Hematopoietic multipotent progenitor cell treated with erythropoietin and hydrocortisone succinate and interleukin-3 and kit ligand, for 17 days (in vitro differentiated cells): ENCODE measurements around the gene CNOT10.
"Not testable (repeated sequence)": the region's sequence is repeated elsewhere in the genome, so short reads cannot be mapped to it uniquely, and the experiment has no call there.

ENCODE experiments used
- DNase-seq: peaks from one replicate; pipeline ENCODE4 v3.0.0-alpha.2; 2015; ENCODE audit warnings: low spot score

CNOT10 gene

DNA sequence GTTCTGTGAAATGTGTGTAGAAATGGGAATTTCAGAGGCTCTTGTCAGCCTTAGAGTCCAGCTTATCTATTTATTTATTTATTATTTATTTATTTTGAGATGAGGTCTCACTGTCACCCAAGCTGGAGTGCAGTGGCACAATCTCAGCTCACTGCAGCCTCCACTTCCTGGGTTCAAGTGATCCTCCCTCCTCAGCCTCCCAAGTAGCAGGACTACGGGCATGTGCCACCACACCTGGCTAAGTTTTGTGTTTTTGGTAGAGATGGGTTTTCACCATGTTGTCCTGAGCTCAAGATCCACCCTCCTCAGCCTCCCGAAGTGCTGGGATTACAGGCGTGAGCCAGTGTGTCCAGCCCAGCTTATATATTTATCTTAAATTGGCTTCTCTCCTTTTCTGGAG lies 11.5 kb downstream of the CNOT10 start:
- no peak for DNase-seq

DNA sequence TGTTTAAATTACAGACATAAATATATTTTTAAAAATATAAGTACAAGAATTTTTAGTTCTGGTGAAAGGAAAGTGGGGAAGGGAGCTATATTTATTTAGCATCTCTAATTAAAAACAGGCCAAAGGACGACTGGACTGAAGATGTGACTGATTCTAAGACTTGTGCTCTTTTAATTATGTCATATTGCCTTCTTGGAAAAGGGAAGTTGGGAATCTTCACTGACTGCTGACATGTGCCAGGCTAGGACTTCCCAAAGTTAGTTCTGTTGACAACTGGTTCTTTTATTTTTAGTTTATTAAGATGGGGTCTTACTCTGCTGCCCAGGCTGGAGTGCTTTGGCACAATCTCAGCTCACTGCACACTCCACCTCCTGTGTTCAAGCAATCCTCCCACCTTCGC lies 13.5 kb downstream of the CNOT10 start:
- no peak for DNase-seq

DNA sequence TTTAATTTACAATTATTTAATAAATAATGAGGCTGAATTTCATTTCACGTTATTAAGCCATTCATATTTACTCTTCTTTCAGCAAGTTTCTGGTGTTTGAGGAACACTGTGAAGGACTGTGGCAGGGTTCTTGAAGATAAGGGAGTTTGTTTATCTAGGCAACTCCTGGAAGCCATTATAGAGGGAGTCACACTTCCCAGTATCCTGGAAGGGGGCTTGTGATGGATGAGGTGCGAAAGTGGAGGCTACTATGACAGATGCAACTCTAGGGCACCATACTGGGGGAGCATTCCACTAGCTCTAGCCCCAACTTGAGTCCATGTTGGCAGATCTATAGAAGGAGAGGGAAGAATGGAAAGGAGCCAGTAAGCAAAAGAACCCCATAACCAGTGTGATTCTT lies 14.4 kb downstream of the CNOT10 start:
- DNase-seq = no peak

DNA sequence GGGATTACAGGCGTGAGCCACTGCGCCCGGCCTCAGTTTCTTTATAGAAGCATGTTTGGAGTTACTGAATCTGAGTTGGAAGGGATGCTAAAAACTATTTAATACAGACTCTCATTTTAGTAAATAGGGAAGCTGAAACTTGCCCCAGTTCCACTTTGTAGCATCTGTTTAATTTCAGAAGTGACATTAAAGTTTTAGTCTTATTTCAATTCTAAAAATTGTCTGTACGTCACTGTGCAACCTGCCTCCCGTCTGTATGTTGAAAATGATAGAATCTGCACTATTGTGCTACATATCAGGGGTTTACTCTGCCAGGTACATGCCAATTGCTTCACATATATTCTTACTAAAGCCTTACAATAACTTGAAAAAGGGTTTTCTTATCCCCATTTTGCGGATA lies 15.3 kb downstream of the CNOT10 start:
- no peak for DNase-seq

DNA sequence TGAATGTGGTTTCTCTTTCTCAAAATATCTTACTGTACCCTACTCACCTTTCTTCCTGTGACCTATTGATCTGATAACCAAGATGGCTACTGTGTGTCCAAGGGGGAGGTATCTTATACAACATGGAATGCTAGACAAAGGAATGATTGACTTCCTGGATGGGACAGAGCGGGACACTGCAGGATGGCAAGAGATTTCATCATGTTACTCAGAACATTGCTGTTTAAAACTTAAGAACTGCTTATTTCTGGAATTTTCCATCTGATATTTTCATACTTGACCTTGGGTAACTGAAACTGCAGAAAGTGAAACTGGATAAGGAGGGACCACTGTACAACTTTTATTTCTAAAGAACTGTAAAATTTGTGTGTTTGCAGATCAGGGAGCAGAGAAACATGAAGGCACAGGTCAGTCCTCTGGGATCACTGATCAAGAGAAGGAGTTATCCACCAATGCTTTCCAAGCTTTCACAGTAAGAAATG lies 18.5 kb downstream of the CNOT10 start:
- no peak for DNase-seq

DNA sequence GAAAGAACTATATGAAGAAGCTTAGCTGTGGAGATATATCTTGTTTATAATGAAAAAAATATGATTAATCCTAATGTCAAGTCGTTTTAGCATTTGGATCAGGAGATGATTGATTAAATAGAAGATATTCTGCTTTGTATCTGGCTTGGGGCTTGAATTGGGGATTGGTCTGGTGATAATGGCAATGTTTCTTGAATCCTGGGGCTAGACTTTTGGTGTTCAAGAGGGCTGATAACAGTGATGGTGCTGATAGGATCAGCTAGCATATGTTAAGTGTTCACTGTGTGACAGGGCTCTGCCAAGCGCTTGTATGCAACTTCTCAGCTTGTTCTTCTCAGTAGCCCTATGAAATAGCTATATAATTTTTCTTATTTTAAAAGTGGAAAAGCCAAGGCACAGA lies 20.2 kb downstream of the CNOT10 start:
- DNase-seq = no peak

DNA sequence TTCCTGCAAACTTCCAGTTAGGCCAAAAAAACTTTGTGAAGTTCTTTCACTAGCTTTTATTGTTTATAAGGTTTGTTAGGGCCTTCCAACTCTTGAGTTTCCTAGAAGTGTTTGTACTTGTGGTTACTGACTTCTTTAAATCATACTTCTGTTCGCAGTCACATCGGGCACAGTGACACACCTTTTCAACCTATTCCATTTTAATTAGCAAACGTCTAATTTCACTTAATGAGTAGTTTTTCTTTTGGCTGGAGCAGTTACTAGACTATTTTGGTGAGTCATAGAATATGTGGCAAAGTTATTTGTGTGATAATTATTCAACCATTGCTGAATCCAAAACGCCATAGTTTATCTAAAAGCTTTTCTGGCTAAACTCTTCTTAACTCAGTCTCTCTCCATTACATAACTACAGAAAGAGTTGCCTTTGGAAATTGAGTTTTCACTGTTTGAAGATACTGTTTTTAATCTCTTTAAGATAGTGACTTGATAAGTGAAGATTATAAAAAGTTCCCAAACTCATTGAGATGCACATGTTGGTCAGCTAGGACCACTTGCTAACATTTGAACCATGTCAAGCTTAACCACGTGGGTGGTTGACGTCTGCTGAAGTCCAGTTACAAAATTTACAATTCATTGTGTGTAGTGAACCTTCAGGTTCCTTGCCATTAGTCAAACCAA lies 21.5 kb downstream of the CNOT10 start:
- no peak for DNase-seq

DNA sequence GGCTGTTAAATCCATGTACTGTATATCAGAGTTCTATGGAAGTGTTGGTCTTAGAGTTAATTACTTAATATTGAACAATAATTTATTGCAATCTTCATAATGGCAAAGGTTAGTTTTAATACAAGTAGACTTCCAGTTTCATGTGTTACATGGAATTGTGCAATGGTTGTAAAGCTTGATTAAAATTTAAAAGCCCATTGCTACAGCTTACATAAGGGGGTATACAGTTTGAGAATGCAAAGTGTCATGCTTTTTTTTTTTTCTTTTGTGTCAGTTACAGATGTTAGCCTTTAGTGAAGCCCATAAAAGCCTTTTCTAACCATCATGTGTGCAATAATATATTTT lies 22.0 kb downstream of the CNOT10 start:
- no peak for DNase-seq

DNA sequence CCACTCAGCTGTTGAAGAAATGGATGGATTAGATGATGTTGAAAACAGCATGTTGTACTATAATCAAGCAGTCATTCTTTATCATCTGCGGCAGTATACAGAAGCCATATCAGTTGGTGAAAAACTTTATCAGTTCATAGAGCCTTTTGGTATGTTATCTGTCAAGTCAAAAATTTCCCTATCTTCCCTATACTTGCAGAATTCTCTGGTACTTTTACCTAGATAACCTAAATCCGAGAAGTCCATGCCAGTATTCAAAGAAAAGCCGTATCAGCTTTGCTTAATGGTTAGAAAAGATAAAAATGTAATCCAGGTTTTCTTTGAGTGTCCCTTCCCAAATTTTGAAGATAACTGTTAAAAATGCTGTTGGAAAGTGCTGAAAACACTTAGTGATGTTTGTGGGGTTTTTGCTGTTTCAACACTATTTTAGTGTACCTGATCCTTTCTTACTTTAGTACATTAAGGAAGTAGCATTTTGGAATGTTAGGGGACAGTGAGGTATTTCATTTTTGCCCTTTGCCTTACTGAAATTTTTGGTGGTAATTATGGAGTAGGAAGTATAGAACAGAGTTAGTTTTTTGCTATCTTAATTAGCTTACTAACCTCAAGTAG lies 23.8 kb downstream of the CNOT10 start:
- DNase-seq = no peak

DNA sequence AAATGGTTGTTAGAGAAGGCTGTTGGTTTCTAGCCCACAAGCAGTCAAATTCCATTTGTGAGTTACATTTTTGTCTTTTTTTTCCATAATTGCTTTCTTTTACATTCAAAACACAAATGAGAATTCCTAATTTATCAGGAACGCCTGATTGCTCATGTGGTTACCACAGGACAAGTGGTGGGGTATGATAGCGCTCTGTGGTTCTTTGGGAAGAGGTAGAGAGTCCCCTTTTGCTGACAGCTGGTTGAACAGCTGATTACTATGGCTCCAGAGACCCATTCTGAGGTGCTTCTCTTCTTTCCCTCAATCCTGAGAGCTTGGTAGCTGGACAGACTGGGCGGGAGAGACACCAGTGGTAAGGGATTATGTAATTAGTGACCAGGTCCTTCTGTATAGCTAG lies 24.4 kb downstream of the CNOT10 start:
- DNase-seq = no peak

DNA sequence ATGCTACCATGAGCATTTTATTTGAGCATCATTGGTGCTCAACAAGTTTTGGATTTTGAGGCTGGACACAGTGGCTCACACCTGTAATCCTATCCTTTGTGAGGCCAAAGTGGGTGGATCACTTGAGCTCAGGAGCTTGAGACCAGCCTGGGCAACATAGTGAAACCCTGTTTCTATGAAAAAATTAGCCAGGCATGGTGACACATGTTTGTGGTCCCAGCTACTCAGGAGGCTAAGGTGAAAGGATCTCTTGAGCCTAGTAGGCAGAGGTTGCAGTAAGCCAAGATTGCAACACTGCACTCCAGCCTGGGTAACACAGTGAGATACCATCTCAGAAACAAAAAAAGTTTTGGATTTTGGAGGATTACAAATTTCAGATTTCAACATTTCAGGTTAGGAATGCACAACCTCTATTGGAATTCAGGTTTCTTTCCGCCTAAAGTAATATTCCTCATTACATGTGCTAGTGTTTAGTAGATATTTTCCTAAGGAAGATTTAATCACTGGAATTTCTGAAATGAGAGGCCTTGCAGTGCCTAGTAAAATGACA lies 27.6 kb downstream of the CNOT10 start:
- no peak for DNase-seq

DNA sequence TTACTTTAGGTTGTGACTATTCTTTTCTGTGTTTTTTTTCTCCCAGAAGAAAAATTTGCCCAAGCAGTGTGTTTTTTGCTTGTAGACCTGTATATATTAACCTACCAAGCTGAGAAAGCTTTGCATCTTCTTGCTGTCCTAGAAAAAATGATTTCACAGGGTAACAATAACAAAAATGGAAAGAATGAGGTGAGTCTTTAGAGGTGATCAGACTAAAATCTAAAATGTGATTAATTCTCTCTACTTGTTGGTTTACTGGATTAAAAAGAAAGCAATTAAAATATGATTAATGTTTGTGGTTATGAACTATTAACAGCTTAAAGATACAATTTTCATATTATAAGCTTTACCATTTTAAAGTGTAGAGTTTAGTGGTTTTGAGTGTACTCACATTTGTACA lies 28.2 kb downstream of the CNOT10 start:
- no peak for DNase-seq

DNA sequence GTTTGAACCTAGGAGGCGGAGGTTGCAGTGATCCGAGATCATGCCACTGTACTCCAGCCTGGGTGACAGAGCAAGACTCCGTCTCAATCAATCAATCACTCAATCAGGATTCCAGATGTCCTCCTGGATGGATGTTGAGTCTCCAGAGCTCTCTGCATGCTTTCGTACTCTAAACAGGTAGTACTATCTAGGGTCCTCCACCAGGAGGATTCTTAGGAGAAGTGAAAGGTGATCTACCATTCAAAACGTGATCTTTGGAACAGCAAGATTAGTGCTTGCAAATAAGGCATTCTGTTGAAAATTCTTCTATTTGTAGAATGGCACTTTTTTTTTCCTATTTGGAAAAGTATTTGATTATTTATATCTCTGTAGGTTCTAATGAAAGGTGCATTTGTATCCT lies 34.3 kb downstream of the CNOT10 start:
- DNase-seq = no peak

DNA sequence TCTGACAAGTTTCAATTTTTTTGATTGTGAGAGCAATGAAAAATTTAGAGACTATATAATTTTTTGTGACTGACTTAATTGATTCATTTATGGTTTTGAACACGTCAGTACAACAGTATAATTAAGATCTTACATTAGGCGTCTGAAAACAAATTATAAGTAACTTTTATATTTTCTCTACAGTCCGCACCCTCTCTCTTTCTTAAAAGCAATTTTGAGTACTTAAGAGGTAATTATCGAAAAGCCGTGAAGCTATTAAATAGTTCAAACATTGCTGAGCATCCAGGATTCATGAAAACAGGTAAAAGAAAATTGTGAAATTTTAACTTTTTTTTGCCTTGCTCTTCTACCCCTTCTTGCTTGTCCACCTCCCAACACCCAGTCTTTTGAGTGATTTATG lies 34.9 kb downstream of the CNOT10 start:
- no peak for DNase-seq

DNA sequence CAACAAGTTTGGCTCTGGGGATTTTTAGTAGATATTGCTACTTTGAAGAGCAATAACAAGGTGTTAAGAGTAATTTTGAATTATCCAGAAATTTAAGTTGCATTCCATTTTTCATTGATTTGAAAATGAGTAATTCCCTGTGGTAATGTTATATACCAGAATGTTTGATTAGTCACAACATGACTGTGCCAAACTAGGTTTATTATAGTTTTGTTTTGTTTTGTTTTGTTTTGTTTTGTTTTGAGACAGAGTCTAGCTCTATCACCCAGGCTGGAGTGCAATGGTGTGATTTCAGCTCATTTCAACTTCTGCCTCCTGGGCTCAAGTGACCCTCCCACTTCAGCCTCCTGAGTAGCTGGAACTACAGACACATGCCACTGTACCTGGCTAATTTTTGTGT lies 40.7 kb downstream of the CNOT10 start:
- DNase-seq = no peak

DNA sequence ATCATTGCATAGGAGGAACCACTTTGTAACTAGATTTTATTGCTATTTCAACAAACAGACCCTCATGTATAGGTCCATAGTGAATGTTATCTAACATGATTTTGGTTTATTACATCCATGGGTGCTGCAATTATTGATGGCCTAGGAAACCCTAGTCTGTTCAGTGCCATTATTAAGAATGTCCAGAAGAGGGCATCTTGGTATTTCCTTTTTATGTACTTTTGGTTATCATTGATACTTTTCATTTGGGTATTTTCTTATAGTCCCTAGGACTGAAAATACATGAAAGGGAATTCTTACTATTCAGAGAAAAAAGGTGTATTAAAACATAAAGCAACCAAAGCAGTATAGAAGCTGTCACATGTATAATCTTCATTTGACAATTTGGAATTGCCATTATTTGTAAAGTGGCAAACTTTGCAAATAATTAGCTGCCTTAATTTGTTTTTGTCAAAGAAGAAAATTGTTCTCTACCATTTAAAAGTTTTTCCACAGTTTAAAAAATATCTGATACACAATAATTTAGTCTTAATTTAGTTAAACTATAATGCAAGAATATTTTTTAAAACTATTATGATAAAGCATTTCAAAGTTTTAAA lies 48.7 kb downstream of the CNOT10 start:
- peak; percentile 41 for DNase-seq

DNA sequence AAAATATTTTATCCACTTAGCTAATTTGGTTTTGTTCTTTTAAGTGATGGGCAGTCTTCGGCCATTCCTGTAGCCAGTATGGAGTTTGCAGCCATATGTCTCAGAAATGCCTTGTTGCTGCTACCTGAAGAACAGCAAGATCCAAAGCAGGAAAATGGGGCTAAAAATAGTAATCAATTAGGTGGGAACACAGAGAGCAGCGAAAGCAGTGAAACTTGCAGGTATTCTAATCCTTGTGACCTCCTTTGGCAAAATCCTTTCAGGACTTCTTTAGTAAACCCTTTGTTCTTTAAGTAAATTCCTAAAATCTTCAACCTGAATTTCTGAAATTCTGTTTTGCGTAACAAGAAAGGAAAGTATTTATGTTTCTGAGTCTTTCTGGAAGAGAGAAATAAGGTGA lies 49.8 kb downstream of the CNOT10 start:
- no peak for DNase-seq

DNA sequence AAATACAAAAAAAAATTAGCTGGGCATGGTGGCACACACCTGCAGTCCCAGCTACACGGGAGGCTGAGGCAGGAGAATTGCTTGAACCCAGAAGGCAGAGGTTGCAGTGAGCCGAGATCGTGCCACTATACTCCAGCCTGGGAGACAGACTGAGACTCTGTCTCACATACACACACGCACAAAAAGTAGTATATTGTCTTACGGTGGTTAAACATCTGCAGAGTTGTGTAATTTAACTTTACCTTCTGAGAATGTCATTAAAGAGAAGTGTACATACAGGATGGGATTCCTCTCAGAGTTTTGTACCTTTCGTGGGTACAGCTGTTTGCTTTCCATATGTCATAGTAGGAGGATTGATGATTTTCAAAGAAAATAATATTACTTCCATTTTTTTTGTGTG lies 58.5 kb downstream of the CNOT10 start:
- not testable (repeated sequence) for DNase-seq

DNA sequence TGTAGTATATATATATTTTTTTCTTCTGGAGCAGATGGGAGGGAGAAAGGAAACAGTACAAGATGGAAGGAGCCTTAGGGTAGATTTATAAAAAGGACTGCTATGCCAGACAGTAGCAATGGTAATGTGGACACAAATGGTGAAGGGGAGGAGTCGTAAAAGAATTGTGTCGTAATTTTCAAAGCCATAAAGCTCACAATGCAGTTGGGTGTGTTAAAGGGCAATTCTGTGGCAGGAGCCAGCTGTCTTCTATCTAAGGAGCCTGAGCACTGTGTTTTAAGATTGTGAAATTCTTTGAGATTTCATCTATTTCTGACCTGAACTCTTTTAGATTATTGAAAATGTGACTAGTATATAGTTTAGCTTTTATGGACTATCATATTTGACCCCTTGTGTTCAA lies 58.9 kb downstream of the CNOT10 start:
- DNase-seq = no peak

DNA sequence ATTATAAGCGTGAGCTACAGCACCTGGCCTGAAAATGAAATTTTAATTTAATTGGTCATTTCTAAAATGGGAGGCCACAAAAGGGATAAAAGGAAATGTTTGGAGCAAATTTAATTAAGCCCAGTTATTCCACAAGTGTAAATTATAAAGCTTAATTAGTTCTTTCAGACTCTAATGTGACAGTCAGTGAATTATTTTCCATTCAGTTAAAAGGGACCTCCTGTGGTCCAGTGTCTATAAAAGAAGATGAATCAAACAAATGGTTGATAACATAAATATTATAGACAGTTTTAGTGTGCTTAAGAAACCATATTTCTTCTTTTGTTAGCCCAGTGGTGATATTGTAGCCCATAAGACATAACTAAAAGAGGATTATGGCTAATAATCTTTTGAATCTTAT lies 66.4 kb downstream of the CNOT10 start:
- DNase-seq = no peak

DNA sequence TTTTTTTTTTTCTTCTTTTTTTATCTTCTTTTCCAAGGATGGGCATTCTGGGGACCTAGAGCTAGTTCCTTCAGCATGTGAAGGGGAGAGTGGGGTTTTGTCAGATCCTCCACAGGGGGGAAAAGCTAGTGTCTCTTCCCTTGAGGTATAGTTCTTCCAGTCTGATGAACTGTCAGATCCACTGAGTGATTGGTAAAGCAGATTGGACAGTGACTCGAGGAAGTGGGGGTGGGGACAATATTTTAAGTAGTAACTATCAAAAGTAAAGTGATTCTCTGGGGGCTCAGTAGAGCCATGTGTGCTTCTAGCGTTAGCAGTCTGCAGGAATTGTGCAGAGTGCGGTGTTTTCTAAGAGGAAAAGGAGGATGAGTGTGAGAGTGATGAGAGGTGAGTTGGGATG lies 70.8 kb downstream of the CNOT10 start:
- DNase-seq = no peak

DNA sequence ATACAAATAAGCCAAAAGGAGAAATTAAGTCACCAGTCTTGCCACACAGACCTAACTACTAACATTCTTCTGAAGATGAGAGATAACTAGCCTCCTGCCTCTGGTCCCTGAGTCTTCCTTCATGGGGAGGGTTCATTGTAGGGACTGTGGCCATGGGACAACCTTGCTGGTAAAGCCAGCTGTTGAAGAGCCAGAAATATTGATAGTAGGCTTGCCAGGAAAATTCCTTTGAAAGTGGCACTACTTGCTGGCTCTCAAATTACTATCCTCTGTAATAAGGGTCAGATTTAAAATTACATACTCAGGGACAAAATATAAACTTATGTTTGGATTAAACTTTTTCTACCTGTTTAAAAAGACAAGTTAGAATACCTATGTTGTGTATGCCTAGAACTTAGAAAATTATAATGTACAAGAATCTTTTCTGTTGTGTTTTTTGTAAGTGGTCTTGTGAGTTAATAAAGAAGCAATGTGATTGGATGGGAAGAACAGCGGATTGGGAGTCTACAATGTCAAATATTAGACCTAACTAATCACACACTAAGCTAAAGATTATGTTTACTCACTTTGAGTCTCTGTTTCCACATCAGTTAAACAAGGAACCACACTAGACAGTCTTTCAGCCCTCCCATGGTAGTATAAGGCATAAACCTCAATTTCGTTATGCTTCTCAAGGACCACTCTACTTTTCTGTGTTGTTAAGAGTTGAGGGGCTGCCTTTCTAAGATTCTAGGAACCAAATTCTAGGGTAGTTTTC lies 72.8 kb downstream of the CNOT10 start:
- no peak for DNase-seq

DNA sequence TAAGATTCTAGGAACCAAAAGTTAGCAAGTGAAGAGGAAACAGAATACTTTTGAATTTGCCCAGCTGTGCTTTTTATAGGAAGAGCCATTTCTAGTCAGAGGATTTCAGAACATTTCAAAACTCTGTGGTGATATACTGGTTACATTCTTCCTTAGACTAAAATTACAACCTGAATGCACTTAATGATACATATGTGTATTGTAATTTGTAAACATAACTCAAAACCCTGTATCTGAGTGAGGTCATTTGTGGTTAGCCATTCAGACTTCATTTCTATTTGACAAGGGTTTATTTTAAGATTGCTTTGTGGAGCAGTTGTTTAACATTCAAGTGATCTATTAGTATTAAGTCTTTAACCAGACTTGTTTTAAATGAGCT lies 73.4 kb downstream of the CNOT10 start:
- DNase-seq = no peak
